DND-41 (cell line): Measurements from ENCODE around the gene ESAM.

Source experiments
- ATAC-seq: fragments of 200-7000 bp; cut with Tn5 transposase; 3 replicates; pipeline ENCODE4 v1.9.1; 2021; ENCODE audit warnings: low read depth; ENCODE audit not compliant: insufficient read depth
- DNase-seq: peaks from one replicate; pipeline ENCODE4 v3.0.0-alpha.2; 2020
- H2AFZ ChIP-seq: 2 replicates; pipeline ENCODE4 v1.6.0; 2012; ENCODE audit warnings: low read depth, low read length
- H3K27ac ChIP-seq: 2 replicates; pipeline ENCODE4 v1.5.1; 2012; ENCODE audit warnings: low read length, inconsistent platforms
- H3K27me3 ChIP-seq: fragments of 200-600 bp; sonication (generic); 2 replicates; pipeline ENCODE4 v1.6.0; 2012; ENCODE audit warnings: low read length, mild to moderate bottlenecking, inconsistent platforms; ENCODE audit not compliant: insufficient read depth, poor library complexity
- H3K36me3 ChIP-seq: 2 replicates; pipeline ENCODE4 v1.5.1; 2012; ENCODE audit warnings: low read length, inconsistent platforms; ENCODE audit not compliant: insufficient read depth
- H3K4me1 ChIP-seq: 2 replicates; pipeline ENCODE4 v1.5.1; 2012; ENCODE audit warnings: mild to moderate bottlenecking, low read length; ENCODE audit not compliant: insufficient read depth
- H3K4me2 ChIP-seq: 2 replicates; pipeline ENCODE4 v1.6.0; 2012; ENCODE audit warnings: mild to moderate bottlenecking, moderate library complexity, low read length, inconsistent platforms; ENCODE audit not compliant: insufficient read depth
- H3K4me3 ChIP-seq, 2 experiments: fragments of 200-600 bp in 1 of 2; shearing (Covaris generic) in 1 of 2; 2 replicates each; pipeline ENCODE4 v1.5.1; 2012 to 2016; ENCODE audit warnings: inconsistent platforms in 2 of 2, low read length in 2 of 2, mild to moderate bottlenecking in 2 of 2, low read depth in 1 of 2, moderate library complexity in 1 of 2
- H3K79me2 ChIP-seq: 2 replicates; pipeline ENCODE4 v1.6.0; 2012; ENCODE audit warnings: low read length, inconsistent platforms; ENCODE audit not compliant: insufficient read depth
- H3K9ac ChIP-seq: 2 replicates; pipeline ENCODE4 v1.6.0; 2012; ENCODE audit warnings: low read depth, mild to moderate bottlenecking, inconsistent platforms, low read length, moderate library complexity
- H3K9me3 ChIP-seq: 2 replicates; pipeline ENCODE4 v1.5.1; 2012; ENCODE audit warnings: low read length, moderate library complexity, mild to moderate bottlenecking, inconsistent platforms; ENCODE audit not compliant: insufficient read depth, severe bottlenecking
- H4K20me1 ChIP-seq: 2 replicates; pipeline ENCODE4 v1.6.0; 2012; ENCODE audit warnings: low read length; ENCODE audit not compliant: insufficient read depth
- EZH2 ChIP-seq: IDR thresholded peaks from 3 replicates; pipeline ENCODE4 v1.6.1; 2012; ENCODE audit warnings: borderline replicate concordance, low read depth, mild to moderate bottlenecking, moderate library complexity, low read length, inconsistent platforms; ENCODE audit not compliant: severe bottlenecking
- TF ChIP-seq, protein P1 (sequence below): IDR thresholded peaks from 2 replicates; pipeline ENCODE4 v1.5.1; 2012; ENCODE audit warnings: borderline replicate concordance, low read length, moderate library complexity, mild to moderate bottlenecking; ENCODE audit not compliant: poor library complexity, severe bottlenecking; ENCODE audit errors: extremely low read depth

ESAM gene

DNA sequence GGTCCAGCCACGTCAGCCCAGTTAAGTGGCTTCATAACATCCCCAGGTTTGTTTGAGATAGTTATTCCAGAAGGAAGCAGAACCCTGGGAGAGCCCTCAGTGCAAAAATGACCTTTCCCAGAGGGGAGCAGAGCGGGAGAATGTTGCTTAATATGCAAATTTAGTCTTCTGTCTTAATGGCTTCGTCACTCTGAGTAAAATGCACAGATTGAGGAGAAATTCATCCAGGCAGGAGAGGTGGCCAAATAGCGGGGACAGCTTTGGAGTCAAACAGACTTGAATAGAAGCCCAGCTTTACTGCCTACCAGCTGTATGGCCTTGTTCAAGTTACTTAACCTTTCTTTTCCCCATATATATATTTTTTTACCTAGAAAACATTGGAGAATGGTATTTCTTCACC lies 34.6 kb downstream of the ESAM start:
- no peak for ATAC-seq
- Histone ChIP-seq H3K27ac (no peak overlapping the region), H3K4me3 (no peak overlapping the region), H3K4me2 (no peak overlapping the region), H4K20me1 (peaks cover 13% of the 10 kb centered on the region; the same call in 1 of the 2 replicates), H3K36me3 (no peaks in the 10 kb centered on the region), H3K79me2 (no peaks in the 10 kb centered on the region), H3K9me3 (no peaks in the 10 kb centered on the region), H2AFZ (no peak overlapping the region), H3K9ac (no peak overlapping the region), H3K4me1 (no peaks in the 10 kb centered on the region), H3K27me3 (peaks cover 49% of the 10 kb centered on the region)
- TF ChIP-seq EZH2, result no peak
- TF ChIP-seq, protein P1, sequence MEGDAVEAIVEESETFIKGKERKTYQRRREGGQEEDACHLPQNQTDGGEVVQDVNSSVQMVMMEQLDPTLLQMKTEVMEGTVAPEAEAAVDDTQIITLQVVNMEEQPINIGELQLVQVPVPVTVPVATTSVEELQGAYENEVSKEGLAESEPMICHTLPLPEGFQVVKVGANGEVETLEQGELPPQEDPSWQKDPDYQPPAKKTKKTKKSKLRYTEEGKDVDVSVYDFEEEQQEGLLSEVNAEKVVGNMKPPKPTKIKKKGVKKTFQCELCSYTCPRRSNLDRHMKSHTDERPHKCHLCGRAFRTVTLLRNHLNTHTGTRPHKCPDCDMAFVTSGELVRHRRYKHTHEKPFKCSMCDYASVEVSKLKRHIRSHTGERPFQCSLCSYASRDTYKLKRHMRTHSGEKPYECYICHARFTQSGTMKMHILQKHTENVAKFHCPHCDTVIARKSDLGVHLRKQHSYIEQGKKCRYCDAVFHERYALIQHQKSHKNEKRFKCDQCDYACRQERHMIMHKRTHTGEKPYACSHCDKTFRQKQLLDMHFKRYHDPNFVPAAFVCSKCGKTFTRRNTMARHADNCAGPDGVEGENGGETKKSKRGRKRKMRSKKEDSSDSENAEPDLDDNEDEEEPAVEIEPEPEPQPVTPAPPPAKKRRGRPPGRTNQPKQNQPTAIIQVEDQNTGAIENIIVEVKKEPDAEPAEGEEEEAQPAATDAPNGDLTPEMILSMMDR, result no peak
- DNase-seq, result no peak

DNA sequence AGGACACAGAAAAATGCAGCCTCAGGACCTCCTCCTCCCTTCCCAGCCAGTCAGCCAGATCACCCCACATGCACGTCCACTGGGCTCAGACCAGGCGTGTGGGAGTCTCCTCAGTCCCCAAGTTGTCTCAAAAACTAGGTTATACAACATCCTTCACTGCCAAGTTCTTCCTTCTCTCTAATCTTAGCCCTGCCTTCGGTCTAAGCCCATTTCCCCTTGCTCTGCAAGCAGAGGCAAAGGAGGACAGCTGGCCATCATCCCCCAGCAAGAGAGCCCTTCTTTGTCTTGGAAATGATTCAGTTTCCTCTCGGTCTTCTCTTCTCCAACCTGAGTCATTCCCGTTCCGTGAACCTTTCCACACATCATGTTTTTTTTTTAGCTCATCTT lies 36.4 kb downstream of the ESAM start:
- Histone ChIP-seq H3K27me3 (peaks cover 66% of the 10 kb centered on the region), H3K9ac (no peak overlapping the region), H2AFZ (no peak overlapping the region), H3K4me2 (no peak overlapping the region), H3K9me3 (no peaks in the 10 kb centered on the region), H3K4me1 (no peaks in the 10 kb centered on the region), H4K20me1 (peaks cover 17% of the 10 kb centered on the region; the same call in 1 of the 2 replicates), H3K79me2 (no peaks in the 10 kb centered on the region), H3K27ac (no peak overlapping the region), H3K36me3 (no peaks in the 10 kb centered on the region), H3K4me3 (no peak overlapping the region)
- no peak for DNase-seq
- ATAC-seq, result no peak
- TF ChIP-seq EZH2, result no peak
- TF ChIP-seq, protein P1, result no peak

DNA sequence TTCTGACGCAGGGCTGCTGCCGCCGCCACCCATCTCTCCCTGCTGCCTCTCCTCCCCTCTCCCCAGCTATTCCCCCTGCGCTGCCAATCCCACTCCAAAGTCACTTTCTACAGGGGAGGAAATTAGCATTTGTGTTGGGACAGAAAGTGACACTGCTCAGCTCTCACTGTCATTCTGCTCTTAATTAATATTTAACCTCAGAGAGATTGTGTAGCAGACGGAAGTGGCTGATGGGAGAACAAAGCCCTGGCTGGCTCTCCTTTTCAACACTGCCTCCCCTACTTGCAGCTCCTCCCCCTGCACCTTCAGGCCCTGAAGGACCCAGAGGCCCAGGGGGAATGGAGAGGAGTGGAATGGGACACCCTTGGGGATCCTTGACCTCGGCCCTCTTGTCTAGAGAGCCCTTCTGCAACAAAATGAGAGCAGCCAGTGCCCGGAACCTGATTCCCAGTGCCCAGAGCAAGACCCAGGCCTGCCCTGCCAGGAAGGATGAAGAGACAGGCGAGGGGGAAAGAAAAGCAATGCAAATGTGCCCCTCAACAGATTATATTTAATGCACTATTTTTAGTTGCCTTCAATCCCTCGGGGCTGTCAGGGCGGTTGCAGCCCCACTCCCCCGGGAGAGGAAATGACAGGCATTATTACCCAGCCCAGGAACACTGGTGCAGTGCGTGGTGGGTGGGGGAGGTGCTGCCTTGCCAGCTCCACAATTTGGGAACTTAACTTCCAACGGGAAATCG lies 36.9 kb downstream of the ESAM start:
- Histone ChIP-seq H3K79me2 (no peaks in the 10 kb centered on the region), H3K4me1 (no peaks in the 10 kb centered on the region), H3K9ac (no peak overlapping the region), H2AFZ (no peak overlapping the region), H3K27ac (no peak overlapping the region), H3K4me3 (no peak overlapping the region), H3K9me3 (no peaks in the 10 kb centered on the region), H3K36me3 (no peaks in the 10 kb centered on the region), H3K27me3 (peaks cover 72% of the 10 kb centered on the region), H3K4me2 (no peak overlapping the region), H4K20me1 (peaks cover 15% of the 10 kb centered on the region; the same call in 1 of the 2 replicates)
- peak; percentile 33; the same call in 1 of the 3 replicates for ATAC-seq
- no peak for DNase-seq
- TF ChIP-seq EZH2, result no peak
- TF ChIP-seq, protein P1, result no peak
